Measurements from ENCODE around the gene SEC61A1. TPM values are rescaled to one million over a fixed set of nuclear protein-coding genes. Genes with fewer than 3 reads are reported as not detected.

Gene SEC61A1
- total and polyA plus RNA-seq, 2 experiments from 2014 or later, result 362 to 510 TPM

DNA sequence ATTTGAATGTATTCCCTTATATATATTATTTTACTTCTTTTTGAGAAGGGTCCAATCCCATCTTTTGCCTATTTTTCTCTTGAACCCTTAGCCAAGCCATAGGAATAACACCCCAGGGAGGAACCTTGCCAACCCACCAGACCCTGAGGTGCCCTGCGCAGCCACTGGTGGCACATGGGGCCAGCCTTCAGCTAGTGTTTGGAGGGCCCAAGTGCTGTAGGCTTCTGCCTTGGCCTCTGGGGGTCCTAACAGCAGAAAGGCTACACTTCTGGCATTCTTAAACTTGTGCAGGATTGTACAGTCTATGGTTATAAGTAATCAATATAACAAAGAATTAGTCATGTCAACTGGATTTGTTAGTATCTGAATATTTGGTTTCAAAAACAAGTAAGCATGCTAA is 36.9 kb downstream of the SEC61A1 start:
- Histone ChIP-seq H3K79me2 (ENCODE audit: insufficient read depth) (peaks cover 30% of the 10 kb centered on the region), H3K4me1 (ENCODE audit: insufficient read depth) (no peaks in the 10 kb centered on the region), H3K9me3 (ENCODE audit: low read depth) (no peaks in the 10 kb centered on the region), H3K9ac (no peak overlapping the region), H3K4me2 (ENCODE audit: unreplicated experiment) (no peak overlapping the region), H3K27ac (no peak overlapping the region), H2AFZ (no peak overlapping the region), H3F3A (ENCODE audit: insufficient read depth) (0 out of 2 replicates have a peak, but pooled peaks cover 19% of the 10 kb centered on the region), H3K27me3 (replicated peaks; ENCODE audit: insufficient read depth) (no peaks in the 10 kb centered on the region), H3K9me2 (ENCODE audit: insufficient read depth) (no peaks in the 10 kb centered on the region), H3K36me3 (ENCODE audit: low read depth) (0 out of 2 replicates have a peak, but pooled peaks cover 4% of the 10 kb centered on the region), H3K4me3 (no peak overlapping the region), H4K20me1 (ENCODE audit: insufficient read depth) (no peaks in the 10 kb centered on the region)
- 96 to 100% methylated on average over 1 of the region's 1 CpG for WGBS, 2 experiments (ENCODE audit: low coverage in 1 of 2, low lambda C conversion rate in 2 of 2, missing lambda C conversion rate in 2 of 2)
- TF ChIP-seq EZH2phosphoT487 (IDR thresholded peaks at IDR 0.05; ENCODE audit: insufficient read depth, low read depth) (no peak), EZH2 (IDR thresholded peaks at IDR 0.05; ENCODE audit: insufficient read depth, poor library complexity, severe bottlenecking) (no peak)
- no peak for DNase-seq
- in situ Hi-C loops (cut with MboI), result no loop called here

DNA sequence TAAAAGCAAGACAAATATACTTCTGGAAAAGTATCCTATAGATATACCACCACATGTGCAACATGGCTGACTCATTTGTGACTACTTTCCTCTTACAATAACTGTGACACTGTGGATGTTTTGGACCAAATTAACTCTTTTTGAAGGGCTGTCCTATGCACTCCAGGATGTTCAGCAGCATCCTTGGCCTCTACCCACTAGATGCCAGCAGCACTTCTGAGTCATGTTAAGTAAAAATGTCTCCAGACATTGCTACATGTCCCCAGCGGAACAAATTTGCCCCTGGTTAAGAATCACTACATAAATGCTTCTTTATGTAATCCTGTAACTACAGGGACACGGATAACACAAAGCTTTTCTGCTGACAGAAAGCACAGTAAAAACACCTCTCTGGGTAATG is 39.3 kb downstream of the SEC61A1 start:
- in situ Hi-C loops (cut with MboI), result no loop called here
- Histone ChIP-seq H3K9me2 (ENCODE audit: insufficient read depth) (no peaks in the 10 kb centered on the region), H3K4me3 (no peak overlapping the region), H3K4me2 (ENCODE audit: unreplicated experiment) (no peak overlapping the region), H3K27ac (no peak overlapping the region), H3K9ac (peak overlapping the region; percentile 5; the same call in 1 of the 2 replicates), H3K4me1 (ENCODE audit: insufficient read depth) (peaks cover 12% of the 10 kb centered on the region), H3K9me3 (ENCODE audit: low read depth) (no peaks in the 10 kb centered on the region), H3K36me3 (ENCODE audit: low read depth) (0 out of 2 replicates have a peak, but pooled peaks cover 4% of the 10 kb centered on the region), H2AFZ (no peak overlapping the region), H3K27me3 (replicated peaks; ENCODE audit: insufficient read depth) (no peaks in the 10 kb centered on the region), H3F3A (ENCODE audit: insufficient read depth) (peaks cover 28% of the 10 kb centered on the region; the same call in 1 of the 2 replicates), H3K79me2 (ENCODE audit: insufficient read depth) (peaks cover 30% of the 10 kb centered on the region), H4K20me1 (ENCODE audit: insufficient read depth) (no peaks in the 10 kb centered on the region)
- WGBS, 2 experiments (ENCODE audit: low coverage in 1 of 2, low lambda C conversion rate in 2 of 2, missing lambda C conversion rate in 2 of 2), result 69% methylated on average over 2 of the region's 2 CpGs
- DNase-seq, result peak; percentile 59
- TF ChIP-seq EZH2phosphoT487 (IDR thresholded peaks at IDR 0.05; ENCODE audit: insufficient read depth, low read depth), result no peak
- TF ChIP-seq EZH2 (IDR thresholded peaks at IDR 0.05; ENCODE audit: insufficient read depth, poor library complexity, severe bottlenecking), result no peak

DNA sequence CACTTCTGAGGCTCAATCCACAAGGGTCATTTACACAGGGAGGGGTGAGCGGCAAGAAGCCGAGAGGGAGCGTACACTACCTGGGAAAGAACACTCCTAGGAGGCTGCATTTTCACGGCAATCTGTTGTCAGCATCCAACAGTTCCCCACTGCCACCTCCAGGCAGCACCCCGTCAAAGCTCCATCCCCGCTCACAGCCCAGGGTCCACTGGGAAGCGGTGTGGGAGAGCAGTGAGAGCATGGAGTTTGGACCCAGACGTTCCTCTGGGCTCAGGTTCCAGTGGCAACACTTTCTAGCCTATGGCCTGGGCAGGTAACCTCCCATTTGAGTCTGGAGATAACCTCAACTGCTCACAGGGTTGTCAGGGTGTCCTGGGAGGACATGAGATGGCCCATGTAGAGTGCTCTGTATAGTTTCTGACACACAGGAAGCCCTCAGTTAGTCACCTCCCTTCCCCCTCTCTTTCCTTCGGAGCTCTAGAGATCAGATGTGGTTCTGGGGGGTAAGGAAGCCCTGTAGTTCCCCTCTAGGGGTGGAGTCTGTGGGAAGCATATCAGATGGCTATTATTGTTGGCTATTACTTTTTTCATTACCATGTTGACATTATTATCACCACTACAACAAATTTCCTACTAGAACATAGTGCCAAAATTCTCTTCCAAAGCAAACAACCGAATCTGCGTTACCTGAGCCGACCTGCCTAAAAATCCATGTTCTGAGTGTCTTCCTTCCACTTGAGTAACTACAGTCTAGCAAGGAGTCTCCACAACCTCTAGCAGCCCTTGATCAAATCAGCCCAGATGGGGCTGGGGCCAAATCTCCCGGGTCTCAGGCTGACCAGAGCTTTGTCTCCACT is 42.3 kb downstream of the SEC61A1 start:
- Histone ChIP-seq H3K4me1 (ENCODE audit: insufficient read depth) (peaks cover 15% of the 10 kb centered on the region), H3K36me3 (ENCODE audit: low read depth) (peaks cover 8% of the 10 kb centered on the region; the same call in 1 of the 2 replicates), H3K4me2 (ENCODE audit: unreplicated experiment) (peak overlapping the region; percentile 38), H3K9me2 (ENCODE audit: insufficient read depth) (no peaks in the 10 kb centered on the region), H3K9me3 (ENCODE audit: low read depth) (no peaks in the 10 kb centered on the region), H3F3A (ENCODE audit: insufficient read depth) (peaks cover 28% of the 10 kb centered on the region; the same call in 1 of the 2 replicates), H3K79me2 (ENCODE audit: insufficient read depth) (peaks cover 23% of the 10 kb centered on the region), H3K4me3 (no peak overlapping the region), H3K27me3 (replicated peaks; ENCODE audit: insufficient read depth) (no peaks in the 10 kb centered on the region), H2AFZ (no peak overlapping the region), H3K27ac (no peak overlapping the region), H4K20me1 (ENCODE audit: insufficient read depth) (no peaks in the 10 kb centered on the region), H3K9ac (no peak overlapping the region; the same call in 1 of the 2 replicates)
- in situ Hi-C loops (cut with MboI), result no loop called here
- no peak for TF ChIP-seq EZH2 (IDR thresholded peaks at IDR 0.05; ENCODE audit: insufficient read depth, poor library complexity, severe bottlenecking)
- TF ChIP-seq EZH2phosphoT487 (IDR thresholded peaks at IDR 0.05; ENCODE audit: insufficient read depth, low read depth), result no peak
- 66 to 68% methylated on average over 13 of the region's 13 CpGs for WGBS, 2 experiments (ENCODE audit: low coverage in 1 of 2, low lambda C conversion rate in 2 of 2, missing lambda C conversion rate in 2 of 2)
- peak; percentile 51 for DNase-seq

DNA sequence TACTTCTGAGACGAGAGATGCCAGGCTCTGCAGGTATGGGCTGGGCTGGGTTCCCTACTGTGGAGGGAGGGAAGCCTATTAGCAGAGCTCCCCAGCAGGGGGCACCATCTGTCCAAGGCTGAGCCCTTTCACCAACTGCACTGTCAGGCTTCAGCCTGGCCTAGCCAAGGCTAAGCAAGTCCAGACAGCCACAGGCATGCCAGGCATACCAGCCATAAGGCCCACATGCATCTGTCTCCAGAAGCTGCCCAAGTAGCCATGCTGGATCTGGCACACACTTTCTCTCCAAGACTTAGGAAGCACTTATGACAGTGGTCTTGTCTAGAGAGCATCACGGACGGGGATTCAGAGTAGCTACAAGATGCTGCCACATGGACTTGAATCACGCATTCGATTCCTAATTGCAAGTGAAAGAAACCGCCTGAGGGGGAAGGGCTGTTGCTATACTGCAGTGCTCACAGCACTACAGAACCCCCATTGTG is 43.0 kb downstream of the SEC61A1 start:
- TF ChIP-seq EZH2 (IDR thresholded peaks at IDR 0.05; ENCODE audit: insufficient read depth, poor library complexity, severe bottlenecking) (no peak), EZH2phosphoT487 (IDR thresholded peaks at IDR 0.05; ENCODE audit: insufficient read depth, low read depth) (no peak)
- Histone ChIP-seq H3K27me3 (replicated peaks; ENCODE audit: insufficient read depth) (no peaks in the 10 kb centered on the region), H3K79me2 (ENCODE audit: insufficient read depth) (peaks cover 16% of the 10 kb centered on the region; the same call in 1 of the 2 replicates), H3K9me3 (ENCODE audit: low read depth) (no peaks in the 10 kb centered on the region), H2AFZ (no peak overlapping the region), H3K4me2 (ENCODE audit: unreplicated experiment) (no peak overlapping the region), H3K4me3 (no peak overlapping the region), H3F3A (ENCODE audit: insufficient read depth) (peaks cover 28% of the 10 kb centered on the region; the same call in 1 of the 2 replicates), H3K36me3 (ENCODE audit: low read depth) (peaks cover 15% of the 10 kb centered on the region), H3K4me1 (ENCODE audit: insufficient read depth) (peaks cover 15% of the 10 kb centered on the region), H3K9ac (peak overlapping the region; percentile 37), H3K27ac (no peak overlapping the region), H4K20me1 (ENCODE audit: insufficient read depth) (no peaks in the 10 kb centered on the region), H3K9me2 (ENCODE audit: insufficient read depth) (no peaks in the 10 kb centered on the region)
- in situ Hi-C loops (cut with MboI), result no loop called here
- DNase-seq, result peak; percentile 92
- 81 to 89% methylated on average over 6 of the region's 6 CpGs for WGBS, 2 experiments (ENCODE audit: low coverage in 1 of 2, low lambda C conversion rate in 2 of 2, missing lambda C conversion rate in 2 of 2)

Measured in GM23248 (cell line).